Upper lobe of left lung (tissue), 4 donors: Measurements from ENCODE around the gene PLCB4.

Source experiments
- EP300 ChIP-seq, 4 donors: sonication (generic); formaldehyde crosslinking; IDR thresholded peaks; one replicate each; pipeline ENCODE4 v1.5.1; 2017; ENCODE audit warnings: antibody characterized with exemption in 4 of 4, control low read depth in 2 of 4
- POLR2A ChIP-seq, 4 donors: fragments of 450-650 bp; IDR thresholded peaks; one replicate each; pipeline ENCODE4 v1.5.1; 2016 to 2017; ENCODE audit warnings: antibody characterized with exemption in 4 of 4, mild to moderate bottlenecking in 2 of 4
- POLR2AphosphoS5 ChIP-seq, 2 donors: sonication (generic); formaldehyde crosslinking; IDR thresholded peaks; one replicate each; pipeline ENCODE4 v1.5.1; 2017; ENCODE audit warnings: antibody characterized with exemption in 2 of 2
- TF ChIP-seq, protein P1 (sequence below), 6 experiments: fragments of 450-650 bp in 4 of 6; fragments of 200-600 bp in 2 of 6; sonication (generic) in 2 of 6; IDR thresholded peaks; one replicate each; pipeline ENCODE4 v1.5.1; 2016 to 2019; ENCODE audit warnings: antibody characterized with exemption in 6 of 6

DNA sequence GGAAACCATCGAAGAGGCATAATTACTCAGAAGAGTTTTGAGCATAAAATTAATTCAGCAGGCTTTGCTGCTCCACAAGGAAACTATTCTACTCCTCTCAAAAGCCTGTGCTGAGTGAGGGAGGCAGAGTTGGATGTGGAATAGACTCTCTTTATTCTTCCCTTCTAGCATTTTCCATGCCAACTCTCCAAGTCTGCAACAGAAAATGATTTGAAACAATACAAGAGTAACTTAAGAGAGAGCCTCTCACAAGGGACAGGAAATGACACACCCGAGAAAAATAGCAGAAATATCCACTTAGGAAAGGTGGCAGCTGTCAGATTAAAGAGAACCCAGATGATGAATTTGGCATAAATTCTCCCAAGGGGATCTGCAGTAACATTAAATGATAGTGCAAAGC, 419.2 kb downstream of the PLCB4 start:
- TF ChIP-seq, protein P1, sequence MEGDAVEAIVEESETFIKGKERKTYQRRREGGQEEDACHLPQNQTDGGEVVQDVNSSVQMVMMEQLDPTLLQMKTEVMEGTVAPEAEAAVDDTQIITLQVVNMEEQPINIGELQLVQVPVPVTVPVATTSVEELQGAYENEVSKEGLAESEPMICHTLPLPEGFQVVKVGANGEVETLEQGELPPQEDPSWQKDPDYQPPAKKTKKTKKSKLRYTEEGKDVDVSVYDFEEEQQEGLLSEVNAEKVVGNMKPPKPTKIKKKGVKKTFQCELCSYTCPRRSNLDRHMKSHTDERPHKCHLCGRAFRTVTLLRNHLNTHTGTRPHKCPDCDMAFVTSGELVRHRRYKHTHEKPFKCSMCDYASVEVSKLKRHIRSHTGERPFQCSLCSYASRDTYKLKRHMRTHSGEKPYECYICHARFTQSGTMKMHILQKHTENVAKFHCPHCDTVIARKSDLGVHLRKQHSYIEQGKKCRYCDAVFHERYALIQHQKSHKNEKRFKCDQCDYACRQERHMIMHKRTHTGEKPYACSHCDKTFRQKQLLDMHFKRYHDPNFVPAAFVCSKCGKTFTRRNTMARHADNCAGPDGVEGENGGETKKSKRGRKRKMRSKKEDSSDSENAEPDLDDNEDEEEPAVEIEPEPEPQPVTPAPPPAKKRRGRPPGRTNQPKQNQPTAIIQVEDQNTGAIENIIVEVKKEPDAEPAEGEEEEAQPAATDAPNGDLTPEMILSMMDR (IDR thresholded peaks at IDR 0.05) = no peak
- TF ChIP-seq POLR2AphosphoS5 (IDR thresholded peaks at IDR 0.05) (no peak), POLR2A (IDR thresholded peaks at IDR 0.05) (no peak), EP300 (IDR thresholded peaks at IDR 0.05) (no peak)
